AG04449 (cell line): Measurements from ENCODE around the gene ARRDC3.

Source experiments
- CTCF ChIA-PET: fragments of 350-600 bp; formaldehyde crosslinking; extraction: SDS; loops from one replicate; lab custom pipeline; 2021; ENCODE audit warnings: antibody characterized with exemption; lab: Yijun Ruan, JAX
- POLR2A ChIA-PET: fragments of 400-600, 350-600 bp; formaldehyde crosslinking; extraction: SDS; loops from one replicate; lab custom pipeline; 2020; ENCODE audit warnings: antibody characterized with exemption, inconsistent platforms; lab: Yijun Ruan, JAX
- DNase-seq: peaks from one replicate; pipeline ENCODE4 v3.0.0-alpha.2; 2010; ENCODE audit warnings: low read depth, low spot score
- H3K4me3 ChIP-seq: 2 replicates; pipeline ENCODE4 v1.5.1; 2011; ENCODE audit warnings: low read depth, mild to moderate bottlenecking, control low read depth, low read length
- CTCF ChIP-seq: IDR thresholded peaks from one replicate; pipeline ENCODE4 v1.5.1; 2011; ENCODE audit warnings: mild to moderate bottlenecking, moderate library complexity, low read length, control low read depth, inconsistent platforms; ENCODE audit not compliant: insufficient read depth; ENCODE audit errors: missing control alignments

ARRDC3 gene

DNA sequence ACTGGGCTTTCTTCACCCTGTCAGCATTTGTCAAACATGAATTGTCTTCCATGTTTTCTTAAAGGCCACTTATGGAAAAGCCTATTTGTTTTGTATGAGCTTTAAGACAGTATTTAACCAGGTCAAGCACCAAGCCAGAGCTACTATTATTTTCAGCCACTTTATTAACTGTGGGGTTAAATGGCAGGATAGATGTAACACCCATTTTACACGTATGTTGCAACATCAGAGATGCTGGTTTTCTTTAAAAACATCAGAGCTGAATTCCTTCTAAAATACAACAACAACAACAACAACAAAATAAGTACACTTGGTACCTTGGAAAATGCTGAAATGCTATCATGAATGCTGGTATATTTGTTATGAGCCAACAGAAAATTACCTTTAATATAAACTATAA lies 13.6 kb downstream of the ARRDC3 start:
- CTCF ChIA-PET, result interaction anchor here (0.6 to 1.4 kb wide), 2 partner anchors 15 to 1161 kb away, joined by 3 to 8 read pairs; no protein-coding TSS in a partner anchor

GRCh38 chr5:91367908-91368648 lies 15.0 kb downstream of the ARRDC3 start:
- H3K4me3 ChIP-seq, result no peak overlapping the region
- ChIA-PET CTCF (interaction anchor here (1.0 to 2.7 kb wide), 2 partner anchors 10 to 17 kb away, joined by 3 to 10 read pairs; no protein-coding TSS in a partner anchor), POLR2A (interaction anchor here (1.2 kb wide), 1 partner anchor 13 kb away, joined by 3 read pairs; no protein-coding TSS in a partner anchor)
- TF ChIP-seq CTCF, result no peak
- DNase-seq, result no peak

More for the DNA sequence above, 13.6 kb downstream of the ARRDC3 start:
- POLR2A ChIA-PET, result interaction anchor here (1.2 kb wide), 1 partner anchor 14 kb away, joined by 5 read pairs; the partner anchor contains the start of gene ARRDC3
- TF ChIP-seq CTCF, result no peak
- H3K4me3 ChIP-seq, result no peak overlapping the region
- DNase-seq, result no peak

GRCh38 chr5:91367344-91367743 lies 15.8 kb downstream of the ARRDC3 start:
- no peak for TF ChIP-seq CTCF
- CTCF ChIA-PET, result interaction anchor here (1.6 to 2.7 kb wide), 2 partner anchors 18 to 265 kb away, joined by 6 to 10 read pairs; no protein-coding TSS in a partner anchor
- H3K4me3 ChIP-seq, result no peak overlapping the region
- POLR2A ChIA-PET, result no interaction called here
- DNase-seq, result no peak

DNA sequence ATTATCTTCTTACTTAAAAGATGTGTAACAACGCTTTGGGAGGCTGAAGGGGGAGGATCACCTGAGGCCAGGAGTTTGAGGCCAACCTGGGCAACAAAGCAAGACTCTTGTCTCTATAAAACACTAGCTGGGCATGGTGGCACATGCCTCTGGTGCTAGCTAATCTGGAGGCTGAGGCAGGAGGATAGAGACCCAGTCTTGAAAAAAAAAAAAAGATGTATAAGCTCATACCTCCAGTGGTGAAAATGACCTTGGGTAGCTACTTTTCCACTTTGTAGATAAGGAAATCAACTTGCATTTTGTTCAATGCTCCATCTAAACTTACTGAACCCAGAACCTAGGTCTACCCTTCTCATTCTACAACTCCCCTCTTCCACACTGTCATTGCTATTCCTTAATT lies 16.6 kb downstream of the ARRDC3 start:
- DNase-seq, result no peak
- CTCF ChIA-PET, result interaction anchor here (0.6 to 2.7 kb wide), 4 partner anchors 18 to 264 kb away, joined by 3 to 10 read pairs (median 4); no protein-coding TSS in a partner anchor
- POLR2A ChIA-PET, result no interaction called here

DNA sequence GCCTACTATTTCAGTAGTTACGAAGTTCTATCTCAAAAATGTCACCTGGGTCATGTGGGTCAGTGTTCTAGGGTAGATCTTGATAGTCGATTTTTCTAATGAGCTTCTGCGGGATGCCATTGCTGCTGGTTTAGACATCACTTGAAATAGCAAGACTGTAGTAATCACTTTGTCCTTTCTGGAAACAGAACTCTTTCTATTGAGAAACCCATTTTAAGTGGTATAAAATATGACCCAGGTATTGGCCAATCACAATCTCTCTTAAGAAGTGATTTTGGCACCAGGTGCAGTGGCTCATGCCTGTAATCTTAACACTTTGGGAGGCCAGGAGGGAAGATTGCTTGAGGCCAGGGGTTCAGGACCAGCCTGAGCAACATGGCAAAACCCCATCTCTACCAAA lies 17.6 kb downstream of the ARRDC3 start:
- ChIA-PET POLR2A (no interaction called here), CTCF (interaction anchor here (2.7 kb wide), 1 partner anchor 20 kb away, joined by 10 read pairs; no protein-coding TSS in a partner anchor)
- TF ChIP-seq CTCF, result no peak
- DNase-seq, result no peak
- no peak overlapping the region for H3K4me3 ChIP-seq

More for the DNA sequence above, 16.6 kb downstream of the ARRDC3 start:
- TF ChIP-seq CTCF, result no peak
- H3K4me3 ChIP-seq, result no peak overlapping the region

DNA sequence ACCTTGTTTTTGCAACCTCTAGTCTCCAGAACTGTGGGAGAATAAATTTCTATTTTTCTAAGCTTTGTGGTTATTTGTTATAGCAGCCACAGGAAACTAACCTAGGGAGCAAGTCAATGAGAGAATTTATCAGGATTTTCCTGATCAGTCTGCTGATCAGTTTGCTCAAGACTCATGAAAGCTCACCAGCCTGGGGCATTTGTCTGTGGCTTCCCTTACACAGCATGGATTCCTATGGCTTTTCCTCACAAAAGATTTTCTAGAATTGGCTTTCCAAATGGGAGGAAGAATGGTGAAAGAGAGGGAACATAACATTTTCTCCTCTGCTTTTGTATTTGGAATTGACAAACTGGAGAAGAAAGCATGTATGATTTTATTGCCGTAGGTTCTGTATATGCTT lies 20.2 kb downstream of the ARRDC3 start:
- no peak for TF ChIP-seq CTCF
- ChIA-PET CTCF (interaction anchor here (1.0 to 1.2 kb wide), 2 partner anchors 10 to 15 kb away, joined by 3 read pairs; no protein-coding TSS in a partner anchor), POLR2A (no interaction called here)
- no peak for DNase-seq
- H3K4me3 ChIP-seq, result no peak overlapping the region
